GM19099 (cell line): ENCODE data around the gene CD24.

Source experiments
- POLR2A ChIP-seq: IDR thresholded peaks from 3 replicates; pipeline ENCODE4 v1.6.1; 2011; ENCODE audit warnings: low read depth; ENCODE audit not compliant: insufficient read length; ENCODE audit errors: extremely low read depth

Gene CD24

DNA sequence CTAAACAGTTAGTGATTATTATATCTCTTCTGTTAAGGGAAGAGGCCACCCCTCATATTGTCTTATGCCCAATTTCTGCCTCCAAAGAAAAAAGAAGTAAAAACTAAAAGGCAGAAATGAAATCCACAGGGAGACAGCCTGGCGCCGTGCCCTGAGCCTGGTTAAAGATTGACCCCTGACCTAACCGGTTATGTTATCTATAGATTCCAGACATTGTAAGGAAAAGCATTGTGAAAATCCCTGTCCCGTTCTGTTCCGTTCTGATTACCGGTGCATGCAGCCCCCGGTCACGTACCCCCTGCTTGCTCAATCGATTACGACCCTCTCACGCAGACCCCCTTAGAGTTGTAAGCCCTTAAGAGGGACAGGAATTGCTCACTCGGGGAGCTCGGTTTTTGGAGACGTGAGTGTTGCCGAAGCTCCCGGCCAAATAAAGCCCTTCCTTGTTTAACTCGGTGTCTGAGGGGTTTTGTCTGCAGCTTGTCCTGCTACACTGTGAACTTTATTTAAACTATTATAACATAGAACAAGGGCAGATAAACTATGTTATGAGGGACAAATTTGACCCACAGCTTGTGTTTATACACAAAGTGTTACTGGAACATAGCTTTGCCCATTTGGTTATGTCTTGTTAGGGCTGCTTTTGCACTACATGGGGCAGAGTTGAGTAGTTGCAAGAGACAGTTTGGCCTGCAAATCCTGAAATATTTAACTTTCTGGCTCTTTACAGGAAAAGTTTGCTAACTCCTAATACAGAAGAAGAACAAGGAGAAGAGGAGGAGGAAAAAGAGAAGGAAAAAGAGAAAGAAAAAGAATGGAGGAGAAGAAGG is 49.6 kb downstream of the CD24 start:
- no peak for TF ChIP-seq POLR2A

GRCh38 chr6:106922626-106923025 is 51.9 kb downstream of the CD24 start:
- TF ChIP-seq POLR2A: no peak
